SK-N-MC (cell line): Measurements from ENCODE around the gene SPIN1.

Experiments used
- EZH2 ChIP-seq: fragments of 200-600 bp; sonication (generic); IDR thresholded peaks from one replicate; pipeline ENCODE4 v1.6.1; 2017; ENCODE audit warnings: antibody characterized with exemption
- FOXP2 ChIP-seq: optimal IDR thresholded peaks from 2 replicates; pipeline ENCODE3; 2011; ENCODE audit warnings: mild to moderate bottlenecking, moderate library complexity; ENCODE audit not compliant: insufficient read depth; ENCODE audit errors: extremely low read length, control extremely low read depth
- POLR2AphosphoS5 ChIP-seq: IDR thresholded peaks from 2 replicates; pipeline ENCODE4 v1.6.1; 2012; ENCODE audit warnings: mild to moderate bottlenecking, low read depth, low read length, borderline replicate concordance

DNA sequence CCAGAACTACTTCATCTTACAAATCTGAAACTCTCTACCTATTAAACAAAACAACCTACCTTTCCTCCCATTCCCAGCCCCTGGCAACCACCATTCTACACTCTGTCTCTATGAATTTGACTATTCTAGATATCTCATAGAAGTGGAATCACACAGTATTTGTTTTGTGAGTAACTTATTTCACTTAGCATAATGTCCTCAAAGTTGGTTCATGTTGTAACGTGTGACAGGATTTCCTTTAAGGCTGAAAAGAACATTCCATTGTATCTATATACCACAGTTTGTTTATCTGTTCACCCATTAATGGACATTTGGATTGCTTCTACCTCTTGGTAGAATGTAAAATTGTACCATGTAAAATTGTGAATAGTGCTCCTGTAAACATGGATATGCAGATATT lies 76.6 kb downstream of the SPIN1 start:
- TF ChIP-seq EZH2, result no peak
- no peak for TF ChIP-seq POLR2AphosphoS5
- no peak for TF ChIP-seq FOXP2
